Parathyroid adenoma (tissue), 2 donors: ENCODE measurements around the gene THEM4.

Experiments used
- H2AFZ ChIP-seq: fragments of 300-600 bp; sonication (generic); one replicate; pipeline ENCODE4 v1.7.0; 2017; ENCODE audit warnings: antibody characterized with exemption, mild to moderate bottlenecking
- H3K27ac ChIP-seq: fragments of 300-600 bp; sonication (generic); one replicate; pipeline ENCODE4 v1.7.0; 2017
- H3K27me3 ChIP-seq: fragments of 300-600 bp; sonication (generic); one replicate; pipeline ENCODE4 v1.7.0; 2017; ENCODE audit warnings: low read length; ENCODE audit not compliant: control insufficient read depth, insufficient read depth
- H3K36me3 ChIP-seq: fragments of 300-600 bp; sonication (generic); one replicate; pipeline ENCODE4 v1.7.0; 2017; ENCODE audit warnings: low read length; ENCODE audit not compliant: control insufficient read depth, insufficient read depth
- H3K4me1 ChIP-seq: fragments of 300-600 bp; sonication (generic); one replicate; pipeline ENCODE4 v1.7.0; 2017; ENCODE audit warnings: control low read depth
- H3K4me2 ChIP-seq: fragments of 300-600 bp; sonication (generic); one replicate; pipeline ENCODE4 v1.7.0; 2017; ENCODE audit warnings: low read length
- H3K4me3 ChIP-seq: fragments of 300-600 bp; sonication (generic); one replicate; pipeline ENCODE4 v1.7.0; 2017; ENCODE audit warnings: low read depth, low read length
- H3K79me2 ChIP-seq: fragments of 300-600 bp; sonication (generic); one replicate; pipeline ENCODE4 v1.7.0; 2017; ENCODE audit warnings: control low read depth
- H3K9ac ChIP-seq: fragments of 300-600 bp; sonication (generic); one replicate; pipeline ENCODE4 v1.7.0; 2017; ENCODE audit warnings: mild to moderate bottlenecking
- H3K9me3 ChIP-seq: fragments of 300-600 bp; sonication (generic); one replicate; pipeline ENCODE4 v1.7.0; 2017; ENCODE audit warnings: low read length; ENCODE audit not compliant: control insufficient read depth
- TF ChIP-seq, protein P1 (sequence below): fragments of 300-600 bp; sonication (generic); IDR thresholded peaks from one replicate; pipeline ENCODE4 v1.7.0; 2017; ENCODE audit warnings: antibody characterized with exemption, mild to moderate bottlenecking
- donor health status: primary hyperparathyroidism.

Gene THEM4

DNA sequence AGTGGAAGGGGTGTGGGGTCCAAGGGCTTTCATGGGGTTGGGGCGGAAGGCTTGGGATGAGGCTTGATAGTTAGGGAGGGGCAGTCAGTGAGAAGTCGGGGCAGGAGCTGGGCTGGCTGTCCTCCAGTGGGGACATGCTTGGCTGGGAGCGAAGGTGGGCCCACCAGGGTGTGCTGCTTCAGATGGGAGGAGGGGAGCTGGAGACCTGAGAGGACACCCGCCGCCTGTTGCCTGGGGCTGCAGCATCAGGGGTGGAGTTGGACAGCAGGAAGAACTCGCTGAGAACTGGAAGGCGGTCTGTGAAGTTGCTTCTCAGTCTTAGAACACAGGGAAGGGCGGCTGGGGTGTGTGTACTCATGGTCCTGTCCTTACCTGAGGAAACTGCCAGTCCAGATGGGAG lies 57.4 kb downstream of the THEM4 start:
- Histone ChIP-seq H3K79me2 (no peaks in the 10 kb centered on the region), H3K36me3 (no peaks in the 10 kb centered on the region), H2AFZ (no peak overlapping the region), H3K4me1 (peaks cover 2% of the 10 kb centered on the region), H3K4me2 (no peak overlapping the region), H3K27me3 (no peaks in the 10 kb centered on the region), H3K4me3 (no peak overlapping the region), H3K9me3 (no peaks in the 10 kb centered on the region), H3K27ac (no peak overlapping the region), H3K9ac (no peak overlapping the region)
- TF ChIP-seq, protein P1, sequence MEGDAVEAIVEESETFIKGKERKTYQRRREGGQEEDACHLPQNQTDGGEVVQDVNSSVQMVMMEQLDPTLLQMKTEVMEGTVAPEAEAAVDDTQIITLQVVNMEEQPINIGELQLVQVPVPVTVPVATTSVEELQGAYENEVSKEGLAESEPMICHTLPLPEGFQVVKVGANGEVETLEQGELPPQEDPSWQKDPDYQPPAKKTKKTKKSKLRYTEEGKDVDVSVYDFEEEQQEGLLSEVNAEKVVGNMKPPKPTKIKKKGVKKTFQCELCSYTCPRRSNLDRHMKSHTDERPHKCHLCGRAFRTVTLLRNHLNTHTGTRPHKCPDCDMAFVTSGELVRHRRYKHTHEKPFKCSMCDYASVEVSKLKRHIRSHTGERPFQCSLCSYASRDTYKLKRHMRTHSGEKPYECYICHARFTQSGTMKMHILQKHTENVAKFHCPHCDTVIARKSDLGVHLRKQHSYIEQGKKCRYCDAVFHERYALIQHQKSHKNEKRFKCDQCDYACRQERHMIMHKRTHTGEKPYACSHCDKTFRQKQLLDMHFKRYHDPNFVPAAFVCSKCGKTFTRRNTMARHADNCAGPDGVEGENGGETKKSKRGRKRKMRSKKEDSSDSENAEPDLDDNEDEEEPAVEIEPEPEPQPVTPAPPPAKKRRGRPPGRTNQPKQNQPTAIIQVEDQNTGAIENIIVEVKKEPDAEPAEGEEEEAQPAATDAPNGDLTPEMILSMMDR = no peak

DNA sequence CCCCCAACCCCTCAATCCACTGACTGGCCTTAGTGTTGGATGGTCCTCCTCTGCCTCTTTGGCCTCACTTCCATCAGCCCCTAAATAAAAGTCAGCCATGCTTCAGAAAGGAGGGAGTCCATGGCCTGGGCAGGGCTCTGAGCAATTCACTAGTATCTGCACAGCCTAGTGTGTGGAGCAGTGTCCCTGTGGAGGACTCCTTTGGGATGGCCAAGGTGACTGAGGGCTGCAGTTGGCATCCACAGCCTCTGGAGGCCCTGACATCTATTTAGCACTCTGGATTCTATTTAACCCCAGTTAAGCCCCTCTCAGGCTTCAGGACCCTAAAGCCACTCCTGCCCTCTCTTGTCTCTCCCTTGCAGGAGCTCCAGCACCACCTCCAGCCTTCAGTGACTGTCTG lies 59.4 kb downstream of the THEM4 start:
- TF ChIP-seq, protein P1 = no peak

DNA sequence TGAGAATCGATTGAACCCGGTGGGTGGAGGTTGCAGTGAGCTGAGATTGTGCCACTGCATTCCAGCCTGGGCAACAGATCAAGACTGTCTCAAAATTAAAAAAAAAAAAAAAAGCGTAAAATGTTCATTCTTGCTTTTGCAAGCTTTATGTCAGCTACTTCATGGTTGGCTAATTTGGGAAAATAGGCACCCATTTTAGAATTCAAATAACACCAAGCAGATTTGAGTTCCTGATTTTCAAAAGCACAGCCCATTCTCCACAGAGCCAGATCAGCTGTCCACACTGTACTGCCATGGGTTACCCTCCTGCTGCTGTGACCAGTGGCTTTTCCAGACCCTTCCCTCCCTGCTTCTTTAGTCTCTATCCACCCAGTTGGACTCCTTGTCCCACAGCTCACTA lies 60.2 kb downstream of the THEM4 start:
- H3K79me2 ChIP-seq = no peaks in the 10 kb centered on the region
- H3K27me3 ChIP-seq = no peaks in the 10 kb centered on the region
- no peak overlapping the region for H3K4me2 ChIP-seq
- H3K4me1 ChIP-seq = peaks cover 2% of the 10 kb centered on the region
- TF ChIP-seq, protein P1 = no peak
- no peak overlapping the region for H3K4me3 ChIP-seq
- H3K27ac ChIP-seq = peak overlapping the region; percentile 58
- H3K36me3 ChIP-seq = no peaks in the 10 kb centered on the region
- H3K9ac ChIP-seq = no peak overlapping the region
- H2AFZ ChIP-seq = no peak overlapping the region
- no peaks in the 10 kb centered on the region for H3K9me3 ChIP-seq

More for the DNA sequence above, 59.4 kb downstream of the THEM4 start:
- Histone ChIP-seq H3K79me2 (no peaks in the 10 kb centered on the region), H2AFZ (no peak overlapping the region), H3K9ac (no peak overlapping the region), H3K4me2 (no peak overlapping the region), H3K27ac (no peak overlapping the region), H3K9me3 (no peaks in the 10 kb centered on the region), H3K27me3 (no peaks in the 10 kb centered on the region), H3K36me3 (no peaks in the 10 kb centered on the region), H3K4me1 (peaks cover 2% of the 10 kb centered on the region), H3K4me3 (no peak overlapping the region)

DNA sequence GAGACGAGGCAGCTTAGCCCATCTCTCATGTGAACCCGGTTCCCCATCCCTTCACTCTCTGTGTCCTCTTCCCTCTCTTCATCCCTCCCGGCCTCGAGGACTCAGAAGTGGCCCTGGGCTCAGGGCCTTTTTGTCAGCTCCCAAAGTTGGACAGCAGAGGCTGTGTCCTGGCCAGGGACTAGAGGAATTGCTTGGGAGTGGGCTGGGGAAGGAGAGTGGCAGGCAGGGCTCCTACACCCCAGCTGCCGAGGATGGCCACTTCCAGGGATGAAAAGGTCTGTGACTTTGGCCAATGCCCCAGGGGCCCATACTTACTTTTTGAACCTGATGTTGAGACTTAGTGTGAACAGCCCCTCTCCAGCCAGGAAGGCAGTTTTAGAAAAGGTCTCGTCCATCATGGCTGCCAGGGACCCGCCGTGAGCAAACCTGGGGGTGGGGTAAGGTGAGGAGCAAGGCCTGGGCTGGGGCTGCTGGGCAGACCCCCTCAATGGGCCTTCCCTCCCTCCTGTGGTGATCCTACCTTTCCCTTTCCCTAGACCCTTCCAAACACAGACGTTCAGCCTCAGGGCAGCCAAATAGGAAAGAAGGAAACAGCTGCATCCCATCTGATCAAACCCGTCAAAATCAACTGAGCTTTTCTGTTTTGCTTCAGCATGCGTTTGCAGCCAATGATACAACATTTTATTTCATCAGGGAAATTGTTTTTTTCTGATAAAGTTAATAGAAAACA lies 61.3 kb downstream of the THEM4 start:
- TF ChIP-seq, protein P1 = no peak
- no peak overlapping the region for H3K9ac ChIP-seq

DNA sequence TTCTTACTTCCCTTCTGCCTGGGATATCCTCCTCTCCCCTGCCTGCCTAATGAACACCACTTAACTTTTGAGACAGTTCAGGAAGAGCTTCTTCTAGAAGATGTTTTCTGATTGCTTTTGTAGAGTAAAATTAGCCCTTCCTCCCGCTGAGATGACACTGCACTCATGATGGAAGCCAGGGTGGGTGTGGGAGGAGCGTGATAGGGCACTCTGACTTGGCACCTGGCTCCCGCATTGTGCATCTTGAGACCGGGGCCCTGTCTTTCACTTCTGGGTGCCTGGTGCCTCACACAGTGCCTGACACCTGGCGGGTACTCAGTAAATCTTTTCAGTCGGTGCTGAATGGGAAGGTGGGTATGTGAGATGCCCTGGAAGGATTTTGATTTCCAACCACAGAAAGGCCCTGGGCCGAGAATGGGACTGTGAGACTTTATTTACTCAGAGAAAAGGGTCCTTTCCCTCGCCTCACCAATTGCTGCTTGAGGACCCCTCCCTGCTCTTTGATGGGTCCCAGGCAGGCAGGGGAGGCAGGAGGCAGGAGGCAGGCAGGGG lies 62.5 kb downstream of the THEM4 start:
- Histone ChIP-seq H3K27me3 (no peaks in the 10 kb centered on the region), H2AFZ (no peak overlapping the region), H3K4me2 (no peak overlapping the region), H3K4me1 (peaks cover 2% of the 10 kb centered on the region), H3K79me2 (no peaks in the 10 kb centered on the region), H3K36me3 (no peaks in the 10 kb centered on the region), H3K27ac (no peak overlapping the region), H3K9ac (no peak overlapping the region), H3K9me3 (no peaks in the 10 kb centered on the region), H3K4me3 (no peak overlapping the region)
- TF ChIP-seq, protein P1 = no peak

More for the DNA sequence above, 61.3 kb downstream of the THEM4 start:
- no peak overlapping the region for H3K4me3 ChIP-seq
- no peaks in the 10 kb centered on the region for H3K9me3 ChIP-seq
- peak overlapping the region; percentile 58 for H3K27ac ChIP-seq
- H3K36me3 ChIP-seq = no peaks in the 10 kb centered on the region
- peak overlapping the region; percentile 38 for H2AFZ ChIP-seq
- H3K4me2 ChIP-seq = no peak overlapping the region
- H3K4me1 ChIP-seq = peaks cover 2% of the 10 kb centered on the region
- H3K79me2 ChIP-seq = no peaks in the 10 kb centered on the region
- no peaks in the 10 kb centered on the region for H3K27me3 ChIP-seq
